HG03039 (cell line): ENCODE measurements around the gene ERF.

Source experiments
- ATAC-seq: cut with Tn5 transposase; IDR thresholded peaks from one replicate; pipeline ENCODE4 v1.9.1; 2021; ENCODE audit warnings: mild to moderate bottlenecking, moderate library complexity; ENCODE audit not compliant: unreplicated experiment

ERF gene

GRCh38 chr19:42244347-42245220 is 10.3 kb downstream of the ERF start:
- ATAC-seq = peak; percentile 33

GRCh38 chr19:42242512-42243409 is 12.2 kb downstream of the ERF start, which contains the start of gene GSK3A:
Gene GSK3A (minus strand): TSS chr19:42242602. CDS start chr19:42242465, 137 bp downstream.
- peak; percentile 45 for ATAC-seq

- ATAC-seq = no peak
These were observed 12.8 kb downstream of the ERF start for GRCh38 chr19:42242069-42242511.

- ATAC-seq = no peak
These were observed 13.6 kb downstream of the ERF start for GRCh38 chr19:42241279-42241678.

GRCh38 chr19:42239544-42240220 is 15.2 kb downstream of the ERF start:
- ATAC-seq = no peak

GRCh38 chr19:42235181-42235580 is 19.7 kb downstream of the ERF start:
- no peak for ATAC-seq

GRCh38 chr19:42234364-42234763 is 20.6 kb downstream of the ERF start:
- ATAC-seq = no peak

- no peak for ATAC-seq
These were observed 21.1 kb downstream of the ERF start for GRCh38 chr19:42233678-42234292.

GRCh38 chr19:42233106-42233505 is 21.8 kb downstream of the ERF start:
- ATAC-seq = no peak

- ATAC-seq = no peak
These were observed 22.5 kb downstream of the ERF start for GRCh38 chr19:42232435-42232834.

GRCh38 chr19:42230571-42230970 is 24.4 kb downstream of the ERF start:
- ATAC-seq = no peak

GRCh38 chr19:42229855-42230351 is 25.0 kb downstream of the ERF start:
- no peak for ATAC-seq

GRCh38 chr19:42229301-42229854 is 25.6 kb downstream of the ERF start:
- ATAC-seq = no peak

GRCh38 chr19:42228641-42229040 is 26.3 kb downstream of the ERF start:
- ATAC-seq = no peak

GRCh38 chr19:42226886-42227285 is 28.0 kb downstream of the ERF start:
- ATAC-seq = no peak

GRCh38 chr19:42225718-42226292 is 29.1 kb downstream of the ERF start:
- ATAC-seq = no peak

GRCh38 chr19:42224940-42225717 is 29.8 kb downstream of the ERF start:
- no peak for ATAC-seq

GRCh38 chr19:42220751-42221097 is 34.2 kb downstream of the ERF start:
- no peak for ATAC-seq
